Activated CD4-positive, alpha-beta T cell treated with anti-CD3 and anti-CD28 coated beads, Interleukin-2, Interleukin-4, amounts not matched to agents 100 ng/mL and 50 ng/mL, durations not matched to agents 16 hours and 8 hours (primary cell): Measurements from ENCODE around the gene CYB561D2.

ENCODE experiments used
- DNase-seq: peaks from one replicate; pipeline ENCODE4 v3.0.0-alpha.2; 2020; ENCODE audit warnings: low spot score

Gene CYB561D2

DNA sequence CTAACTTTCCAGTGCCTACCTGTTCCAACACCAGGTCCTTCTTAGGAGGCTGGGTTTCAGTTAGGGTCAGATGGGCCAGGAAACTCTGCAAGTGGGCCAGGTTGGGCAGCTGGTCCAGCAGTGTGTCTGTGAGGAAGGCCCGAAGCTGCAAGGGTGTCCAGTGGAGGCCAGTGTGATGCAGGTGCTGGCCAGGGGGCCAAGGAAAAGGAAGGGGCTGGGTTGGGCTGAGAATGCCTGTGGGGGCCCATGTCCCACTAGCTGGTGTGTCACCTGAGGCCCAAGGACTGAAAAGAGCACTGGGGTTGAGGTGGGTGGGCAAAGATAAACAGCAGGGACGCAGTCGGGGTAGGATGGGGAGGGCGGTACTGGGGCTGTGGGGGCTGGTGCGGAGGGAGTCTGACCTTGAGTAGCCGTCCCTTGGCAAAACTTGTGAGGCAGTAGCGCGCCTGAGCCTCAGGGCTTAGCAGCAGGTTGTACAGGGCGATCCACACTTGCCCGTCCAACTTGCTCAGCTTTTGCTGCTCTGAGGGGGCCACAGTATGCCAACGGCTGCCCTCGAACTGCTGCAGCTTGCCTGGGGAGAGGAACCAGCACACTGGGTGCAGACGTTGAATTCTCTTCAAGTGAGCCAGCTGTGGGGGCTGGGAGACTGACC is 8.5 kb upstream of the CYB561D2 start:
- DNase-seq, result no peak

DNA sequence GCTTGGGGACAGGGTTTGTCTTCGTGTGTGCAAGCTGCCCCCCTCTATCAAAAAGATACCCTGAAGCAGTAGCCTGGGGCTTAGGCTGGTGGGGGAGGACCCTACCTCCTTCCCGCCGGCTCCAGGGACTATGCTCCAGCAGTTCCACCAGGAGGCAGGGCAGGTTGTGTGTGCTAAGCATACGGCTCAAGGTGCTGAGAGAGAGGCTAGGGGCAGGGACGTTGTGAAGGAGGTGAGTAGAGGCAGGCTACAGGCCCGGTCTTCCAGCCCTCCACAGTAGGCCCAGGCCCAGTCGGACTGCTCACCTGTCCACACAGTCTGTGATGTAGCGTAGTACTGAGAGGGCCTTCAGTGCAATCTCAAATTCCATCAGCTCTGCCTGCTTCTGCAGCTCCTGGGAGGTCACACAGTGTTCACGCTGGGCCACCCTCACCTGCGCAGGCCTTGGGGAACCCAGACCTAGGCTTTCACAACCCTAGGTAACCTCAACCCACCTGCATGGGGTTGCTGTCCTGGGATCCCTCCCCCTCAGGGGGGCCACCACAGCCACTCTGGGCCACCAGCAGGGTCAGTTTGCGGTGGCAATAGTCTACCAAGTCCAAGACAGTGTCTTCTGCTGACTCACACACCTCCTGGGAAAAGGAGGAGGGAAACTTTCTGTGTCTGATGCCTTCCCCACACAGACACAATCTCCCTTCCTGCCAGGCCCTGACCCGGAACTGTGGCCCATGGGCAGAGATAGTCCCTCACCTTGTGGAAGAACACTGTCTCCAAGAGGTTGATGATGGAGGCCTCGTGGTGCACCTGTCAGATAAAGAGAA is 7.6 kb upstream of the CYB561D2 start:
- no peak for DNase-seq

DNA sequence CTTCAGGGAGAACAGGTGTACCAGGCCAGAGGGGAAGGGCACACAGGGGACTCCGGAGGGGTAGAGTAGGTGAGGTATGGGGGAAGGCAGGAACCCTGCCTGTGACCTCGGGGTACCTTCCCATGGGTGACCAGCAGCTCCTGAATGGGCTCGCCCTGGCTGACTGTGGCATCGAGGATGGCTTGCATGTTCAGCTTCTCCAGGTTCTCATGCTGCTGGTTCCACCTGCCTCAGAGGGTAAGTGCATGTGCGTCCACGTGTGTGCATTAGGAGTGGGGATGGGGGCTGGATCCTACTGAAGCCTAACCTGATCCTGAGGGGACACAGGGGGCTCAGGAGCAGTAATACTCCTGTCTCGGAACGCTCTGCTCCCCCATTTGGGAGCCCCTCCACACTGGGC is 5.7 kb upstream of the CYB561D2 start:
- no peak for DNase-seq

GRCh38 chr3:50345586-50346234 is 5.0 kb upstream of the CYB561D2 start, which contains the start of gene ZMYND10:
Gene ZMYND10, minus strand, starts transcription at chr3:50345732. Its CDS starts 153 bp downstream, at chr3:50345579.
- DNase-seq, result peak; percentile 83

DNA sequence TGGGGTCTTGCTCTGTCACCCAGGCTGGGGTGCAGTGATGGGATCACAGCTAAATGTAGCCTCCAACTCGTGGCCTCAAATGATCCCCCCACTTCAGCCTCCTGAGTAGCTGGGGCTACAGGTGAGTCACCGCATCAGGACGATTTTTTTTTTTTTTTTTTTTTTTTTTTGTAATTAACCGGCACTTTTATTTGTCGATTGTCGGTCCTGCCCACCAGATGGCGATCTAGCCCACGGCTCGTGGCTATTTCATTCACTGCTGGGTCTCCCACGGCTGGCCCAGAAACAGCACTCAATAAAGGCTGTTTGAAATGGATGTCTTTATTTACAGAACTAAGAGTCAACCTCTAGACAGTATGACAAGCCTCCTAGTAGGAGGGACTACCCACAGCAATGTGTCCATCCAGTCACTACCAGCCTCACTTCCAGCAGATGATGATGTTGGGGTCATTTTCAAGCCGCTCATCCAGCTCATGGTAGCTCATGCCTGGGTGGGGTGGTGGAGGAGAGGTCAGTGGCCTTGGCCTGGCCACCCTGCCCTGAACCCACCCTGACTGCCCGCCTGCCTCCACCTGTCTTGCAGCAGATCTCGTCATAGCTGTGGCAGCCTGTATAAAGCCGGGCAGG is 3.4 kb upstream of the CYB561D2 start:
- peak; percentile 70 for DNase-seq

- no peak for DNase-seq
Observed at GRCh38 chr3:50350213-50350526, 492 bp upstream of the CYB561D2 start.

- DNase-seq, result no peak
Observed at GRCh38 chr3:50351323-50351697, 648 bp downstream of the CYB561D2 start.

- DNase-seq, result no peak
Observed at GRCh38 chr3:50352781-50353180, 2.1 kb downstream of the CYB561D2 start.

GRCh38 chr3:50353245-50354004 is 2.8 kb downstream of the CYB561D2 start:
- DNase-seq, result no peak

DNA sequence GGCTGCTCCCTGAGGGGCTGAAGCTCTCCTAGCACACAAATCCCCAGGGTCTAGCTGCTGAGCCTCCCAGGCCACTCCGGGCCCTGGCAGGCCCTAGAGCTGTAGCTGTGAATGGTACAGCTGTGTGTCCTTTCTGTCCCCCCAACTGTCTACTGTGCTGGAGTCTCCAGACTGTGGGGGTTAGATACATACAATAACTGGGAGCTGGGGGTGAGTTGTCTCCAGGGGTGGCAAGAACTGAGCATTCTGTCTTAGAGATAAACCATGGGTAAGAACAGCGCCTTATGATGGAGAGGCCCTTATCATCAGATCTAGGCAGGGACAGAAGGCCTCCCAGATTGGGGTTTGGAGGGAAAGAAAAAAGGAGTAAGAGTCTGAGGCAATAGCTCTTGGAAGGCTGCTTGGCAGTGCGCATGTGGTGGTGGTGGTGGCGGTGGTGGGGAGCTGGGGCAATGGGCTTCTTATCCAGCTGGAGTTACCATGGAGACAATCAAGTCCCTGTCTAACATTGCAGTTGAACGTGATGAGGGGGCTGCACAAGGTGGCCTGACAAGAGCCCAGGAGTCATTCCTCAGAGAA is 3.6 kb downstream of the CYB561D2 start:
- DNase-seq, result no peak

- DNase-seq, result no peak
Observed at GRCh38 chr3:50354850-50355249, 4.2 kb downstream of the CYB561D2 start.

DNA sequence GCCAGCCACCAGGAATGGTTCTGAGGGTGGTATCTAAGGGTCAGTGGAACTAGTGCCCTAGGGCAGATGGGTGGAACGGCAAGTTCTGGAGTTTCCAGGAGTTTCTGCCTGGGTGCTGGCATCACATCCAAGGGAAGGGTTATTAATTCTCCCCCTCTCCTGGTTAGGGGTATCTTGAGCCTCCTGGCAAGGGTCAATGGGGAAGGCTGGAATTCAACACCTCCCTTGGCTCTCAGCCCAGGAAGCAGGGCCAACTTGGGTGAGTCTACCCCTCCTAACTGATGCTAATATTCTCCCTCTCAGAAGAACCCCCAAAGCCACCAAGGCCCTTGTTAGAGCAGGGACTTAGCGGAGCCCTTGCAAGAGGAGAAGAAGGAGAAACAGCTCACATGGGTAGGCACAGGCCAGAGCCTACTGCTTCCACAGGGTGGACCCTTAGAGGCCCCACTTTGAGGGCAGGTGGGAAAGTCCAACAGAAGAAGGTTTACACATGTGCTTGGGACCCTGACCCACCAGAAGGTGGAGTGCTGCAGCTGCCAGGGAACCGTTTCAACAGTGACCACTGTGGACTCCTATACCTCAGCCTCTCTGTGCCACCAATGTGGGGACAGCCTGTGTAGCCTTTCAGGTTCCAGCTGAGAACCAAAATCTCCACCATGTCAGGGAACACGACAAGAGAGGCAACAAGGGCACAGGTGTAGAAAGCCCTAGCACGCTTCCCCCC is 5.3 kb downstream of the CYB561D2 start:
- no peak for DNase-seq

- no peak for DNase-seq
Observed at GRCh38 chr3:50356553-50356952, 5.9 kb downstream of the CYB561D2 start.

DNA sequence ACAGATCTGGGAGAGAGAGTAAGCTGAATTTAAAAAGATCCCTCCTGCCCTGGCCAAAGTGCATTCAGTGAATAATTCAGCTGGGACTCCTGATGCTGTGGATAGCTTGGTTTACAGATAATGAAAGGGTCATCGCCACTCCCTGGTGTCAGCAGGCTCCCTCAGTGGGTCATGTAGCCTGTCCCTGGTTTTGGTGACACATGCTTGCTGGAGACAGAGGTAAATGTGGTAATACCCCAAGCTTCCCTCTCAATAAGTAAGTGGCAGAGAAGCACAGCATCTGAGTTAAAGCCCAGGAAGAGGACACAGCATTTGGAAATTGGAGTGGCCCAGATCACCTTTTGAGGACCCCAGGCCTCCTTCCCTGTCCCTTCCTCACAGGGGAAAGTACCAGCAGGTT is 6.8 kb downstream of the CYB561D2 start:
- DNase-seq, result no peak

DNA sequence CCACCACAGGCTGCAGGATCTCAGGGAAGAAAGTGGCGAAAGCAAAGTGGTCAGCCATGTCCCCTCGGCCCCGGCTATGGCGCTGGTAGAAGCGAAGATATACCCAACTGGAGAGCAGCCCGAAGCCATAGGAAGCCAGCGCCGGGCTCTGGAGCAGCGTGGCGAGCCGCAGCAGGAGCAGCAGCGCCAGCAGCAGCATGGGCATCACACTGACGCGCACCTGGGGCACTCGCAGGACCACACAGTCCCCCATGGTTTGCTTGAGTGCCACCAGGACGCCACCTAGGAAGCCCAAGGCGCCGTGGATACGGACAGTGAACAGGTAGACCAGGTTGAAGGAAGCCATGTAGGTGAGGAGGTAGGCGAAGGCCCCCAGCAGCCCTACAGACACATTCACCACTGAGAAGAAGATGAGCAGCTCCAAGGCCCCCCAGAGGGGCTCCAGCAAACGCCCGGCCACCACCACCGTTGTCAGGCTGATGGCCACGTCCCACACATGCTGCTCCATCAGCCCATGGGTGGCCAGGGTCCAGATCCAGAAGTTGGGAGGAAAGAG is 7.8 kb downstream of the CYB561D2 start:
- no peak for DNase-seq

DNA sequence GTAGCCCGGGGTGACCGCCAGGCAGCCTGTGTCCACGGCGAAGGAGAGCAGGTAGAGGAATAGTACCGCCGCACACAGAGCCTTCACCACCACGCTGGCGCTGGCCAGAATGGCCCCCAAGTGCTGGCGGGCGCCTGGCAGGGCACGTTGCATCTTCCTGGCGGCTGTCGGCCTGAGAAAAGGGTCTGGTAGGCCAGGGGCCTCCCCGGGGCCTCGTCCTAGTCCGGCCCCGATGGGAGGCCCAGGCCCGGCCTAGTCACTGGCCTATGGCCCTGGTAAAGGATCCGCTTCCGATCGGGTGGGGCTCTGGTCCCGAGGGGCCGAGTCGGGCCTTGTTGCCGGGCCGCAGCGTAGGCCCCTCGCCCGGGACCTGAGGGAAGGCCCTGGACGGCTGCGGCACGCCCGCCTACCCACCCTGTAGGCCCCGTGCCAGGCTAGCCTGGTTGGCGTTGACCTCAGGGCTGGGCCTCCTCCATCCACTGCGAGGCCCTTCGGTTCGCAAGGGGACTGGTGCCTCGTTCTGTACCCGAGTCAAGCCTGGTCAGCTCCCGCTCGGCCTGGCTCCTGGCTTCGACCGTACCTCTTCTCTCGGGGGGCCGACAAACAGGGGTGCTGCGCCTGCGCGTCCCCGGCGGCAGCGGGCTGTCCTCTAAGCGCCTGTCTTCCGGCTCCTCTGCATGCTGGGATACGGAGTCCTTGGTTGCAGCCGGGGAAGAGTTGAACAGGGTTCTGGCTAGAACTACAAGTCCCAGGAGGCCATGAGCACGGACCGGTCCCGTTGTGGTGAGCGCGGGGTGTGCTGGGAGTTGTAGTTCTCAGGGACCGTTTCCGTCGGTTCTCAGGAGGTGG is 8.5 kb downstream of the CYB561D2 start, which contains the start of gene TMEM115:
Gene TMEM115, minus strand, starts transcription at position 611 of the 849 bp plus-strand sequence. Its CDS starts 458 bp downstream, at position 153.
- DNase-seq, result peak; percentile 99

DNA sequence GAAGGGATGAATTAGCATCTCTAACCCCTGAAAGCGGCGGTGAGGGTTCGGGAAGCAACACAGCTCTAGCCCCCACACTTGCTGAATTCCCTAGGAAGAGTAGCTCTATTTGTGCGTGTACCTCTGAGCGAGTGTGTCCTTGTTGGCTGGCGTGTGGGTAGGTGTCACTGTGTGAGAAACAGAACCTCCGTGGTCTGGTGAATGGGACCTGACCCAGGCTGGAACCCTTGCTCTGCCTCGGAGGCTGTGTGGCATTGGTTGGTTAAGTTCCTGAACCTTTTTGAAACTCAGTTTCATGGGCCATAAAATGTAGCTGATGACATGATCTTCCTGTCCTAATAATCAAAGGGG is 9.1 kb downstream of the CYB561D2 start:
- no peak for DNase-seq

GRCh38 chr3:50364573-50365079 is 14.0 kb downstream of the CYB561D2 start:
- DNase-seq, result no peak

- DNase-seq, result peak; percentile 94
Observed at GRCh38 chr3:50365080-50365841, 14.6 kb downstream of the CYB561D2 start.
